H1 (cell line): ENCODE measurements around the gene PCYT1A.

Experiments
- CHD2 ChIP-seq: IDR thresholded peaks from 2 replicates; pipeline ENCODE4 v1.6.1; 2012; ENCODE audit warnings: low read length, improper control_type of control experiment
- SP1 ChIP-seq: IDR thresholded peaks from 2 replicates; pipeline ENCODE4 v1.6.1; 2011; ENCODE audit warnings: low read depth, low read length

GRCh38 chr3:196287090-196287439 lies 461 bp downstream of the PCYT1A start:
- TF ChIP-seq SP1, result no peak
- TF ChIP-seq CHD2, result no peak
